ENCODE results near the gene LACTB.
"Not testable (repeated sequence)": the region's sequence is repeated elsewhere in the genome, so short reads cannot be mapped to it uniquely, and the experiment has no call there.

The LACTB gene

GRCh38 chr15:63085289-63085688 is 36.4 kb upstream of the LACTB start:
- Mint-ChIP-seq H3K36me3 (no peaks in the 10 kb centered on the region), H3K27ac (no peak overlapping the region)

DNA sequence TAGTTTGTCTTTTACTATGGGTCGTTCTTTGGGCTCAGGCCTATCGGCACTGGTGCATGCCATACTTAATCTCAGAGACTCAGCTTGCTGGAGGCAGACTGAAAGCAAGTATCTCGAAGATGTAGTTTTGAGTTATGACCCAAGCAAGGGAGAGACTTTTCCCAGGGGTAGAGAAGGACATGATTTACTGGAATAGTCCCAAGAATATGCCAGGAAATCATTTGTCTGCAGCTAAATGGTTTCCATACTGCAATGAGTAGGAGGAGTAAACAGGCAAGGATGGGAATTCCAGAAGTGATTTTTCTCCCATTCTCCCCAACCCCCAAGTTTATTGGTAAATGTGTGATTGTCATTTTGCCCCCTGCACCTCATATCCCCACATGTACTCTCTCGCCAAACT is 35.4 kb upstream of the LACTB start:
- no peaks in the 10 kb centered on the region for H3K36me3 Mint-ChIP-seq
- no peak overlapping the region for H3K27ac Mint-ChIP-seq
- no peaks in the 10 kb centered on the region for H3K4me1 Mint-ChIP-seq
- H3K4me3 Mint-ChIP-seq: no peak overlapping the region
- H3K9me3 Mint-ChIP-seq: no peaks in the 10 kb centered on the region
- no peaks in the 10 kb centered on the region for H3K27me3 Mint-ChIP-seq

More at GRCh38 chr15:63085289-63085688, 36.4 kb upstream of the LACTB start:
- Mint-ChIP-seq H3K9me3 (no peaks in the 10 kb centered on the region), H3K27me3 (no peaks in the 10 kb centered on the region), H3K4me1 (no peaks in the 10 kb centered on the region), H3K4me3 (no peak overlapping the region)

GRCh38 chr15:63086947-63087346 is 34.7 kb upstream of the LACTB start:
- H3K36me3 Mint-ChIP-seq: no peaks in the 10 kb centered on the region
- H3K9me3 Mint-ChIP-seq: no peaks in the 10 kb centered on the region
- H3K4me1 Mint-ChIP-seq: no peaks in the 10 kb centered on the region
- H3K4me3 Mint-ChIP-seq: no peak overlapping the region
- no peaks in the 10 kb centered on the region for H3K27me3 Mint-ChIP-seq
- H3K27ac Mint-ChIP-seq: no peak overlapping the region

- H3K27ac Mint-ChIP-seq: no peak overlapping the region
- H3K27me3 Mint-ChIP-seq: no peaks in the 10 kb centered on the region
- no peaks in the 10 kb centered on the region for H3K9me3 Mint-ChIP-seq
- H3K4me3 Mint-ChIP-seq: no peak overlapping the region
- H3K4me1 Mint-ChIP-seq: peaks cover 4% of the 10 kb centered on the region
- H3K36me3 Mint-ChIP-seq: no peaks in the 10 kb centered on the region
Observed at GRCh38 chr15:63088533-63089245, 33.0 kb upstream of the LACTB start.

DNA sequence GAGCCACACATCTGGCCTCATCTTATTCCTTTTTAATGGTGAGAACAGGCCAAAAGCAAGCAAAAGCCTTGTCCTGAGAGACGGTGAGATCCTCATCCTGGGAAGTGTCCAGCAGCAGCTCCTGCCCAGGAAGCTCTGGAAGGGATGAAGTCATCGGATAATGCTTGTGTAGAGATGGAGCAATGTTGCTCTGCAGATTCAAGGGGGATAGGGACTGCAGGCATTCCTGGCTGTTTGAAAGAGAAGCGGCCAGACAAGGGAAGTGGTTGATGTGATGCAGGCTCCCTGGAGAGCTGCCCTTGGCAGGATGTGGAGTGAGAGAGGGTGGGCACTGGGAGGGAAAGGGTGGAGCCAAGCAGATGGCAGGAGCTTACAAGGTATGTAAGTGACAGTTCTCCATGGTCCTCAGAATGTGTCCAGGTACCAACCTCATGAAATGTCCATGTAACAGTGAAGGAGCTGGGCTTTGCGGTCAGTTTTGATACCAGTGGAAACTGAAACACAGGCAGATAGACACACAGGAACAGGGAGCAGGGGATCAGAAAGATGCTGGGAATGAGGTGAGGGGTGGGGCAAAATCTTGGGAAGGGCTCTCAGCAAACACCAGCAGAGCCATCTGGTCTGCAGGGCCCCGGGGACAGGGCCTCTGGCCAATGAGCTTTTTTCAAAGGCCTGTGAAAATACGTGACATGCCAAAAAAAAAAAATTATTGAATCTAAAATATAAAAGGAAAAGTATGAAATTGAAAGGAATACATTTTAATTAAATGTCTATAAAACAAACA is 32.2 kb upstream of the LACTB start:
- Mint-ChIP-seq H3K4me3 (no peak overlapping the region), H3K27ac (no peak overlapping the region), H3K9me3 (no peaks in the 10 kb centered on the region), H3K27me3 (no peaks in the 10 kb centered on the region), H3K36me3 (no peaks in the 10 kb centered on the region), H3K4me1 (peaks cover 5% of the 10 kb centered on the region)

DNA sequence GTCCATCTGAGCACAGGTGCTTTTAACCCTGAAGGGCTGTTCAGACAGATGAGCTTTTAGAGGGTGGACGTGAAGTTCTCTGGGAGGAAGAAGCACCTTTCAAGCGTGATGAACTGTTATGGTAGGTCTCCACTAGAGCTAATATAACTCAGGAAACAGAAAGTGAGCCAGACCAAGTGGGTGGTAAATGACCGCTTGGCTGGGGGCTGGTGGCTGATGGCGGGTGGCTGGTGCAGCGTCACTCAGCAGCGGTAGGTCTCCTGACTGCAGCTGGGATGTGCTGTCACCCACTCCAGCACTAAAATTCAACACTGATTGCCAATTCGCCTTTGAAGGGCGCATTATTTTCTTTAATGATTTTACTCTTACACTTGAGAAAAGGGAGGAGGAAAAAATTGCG is 31.2 kb upstream of the LACTB start:
- H3K4me1 Mint-ChIP-seq: peaks cover 5% of the 10 kb centered on the region
- no peak overlapping the region for H3K27ac Mint-ChIP-seq
- H3K36me3 Mint-ChIP-seq: no peaks in the 10 kb centered on the region
- H3K9me3 Mint-ChIP-seq: no peaks in the 10 kb centered on the region
- no peak overlapping the region for H3K4me3 Mint-ChIP-seq
- H3K27me3 Mint-ChIP-seq: no peaks in the 10 kb centered on the region

- Mint-ChIP-seq H3K27ac (no peak overlapping the region), H3K36me3 (no peaks in the 10 kb centered on the region), H3K27me3 (no peaks in the 10 kb centered on the region), H3K4me3 (no peak overlapping the region), H3K4me1 (peaks cover 5% of the 10 kb centered on the region), H3K9me3 (no peaks in the 10 kb centered on the region)
Observed at GRCh38 chr15:63090887-63091286, 30.8 kb upstream of the LACTB start.

DNA sequence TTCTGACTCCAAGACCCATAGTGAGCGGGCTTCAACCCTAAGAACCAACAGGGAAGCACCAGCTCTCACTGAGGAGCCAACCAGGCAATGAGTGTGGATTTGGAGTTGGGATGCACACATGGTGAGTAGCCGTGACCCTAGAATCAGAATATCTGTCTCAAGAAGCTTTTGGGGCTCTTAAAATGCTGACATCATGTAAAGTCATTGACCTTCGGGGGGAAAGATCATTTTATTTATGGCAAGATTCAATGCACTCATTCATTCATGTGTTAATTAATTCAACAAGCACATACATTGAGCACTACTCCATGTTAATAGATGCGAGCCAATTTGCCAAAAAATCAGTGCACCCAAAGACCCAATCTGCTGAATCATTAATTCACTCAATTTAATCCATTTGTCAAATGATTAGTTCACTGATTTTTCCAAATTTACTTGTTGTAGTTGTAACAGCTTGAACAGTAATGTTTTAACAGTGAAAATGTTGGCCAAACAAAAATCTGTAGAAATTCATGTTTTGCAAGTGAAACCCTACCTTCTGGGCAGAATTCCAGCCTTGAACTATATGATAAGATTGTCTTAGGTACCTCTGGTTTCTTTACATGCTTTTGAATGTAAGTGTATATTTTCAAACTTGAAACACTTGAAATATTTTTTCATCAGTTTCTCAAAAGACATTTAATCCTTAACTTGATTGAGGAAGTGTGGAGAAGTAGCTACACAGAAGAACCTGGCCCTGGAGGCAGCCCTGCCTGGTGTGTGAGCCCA is 29.8 kb upstream of the LACTB start:
- Mint-ChIP-seq H3K27ac (no peak overlapping the region), H3K27me3 (no peaks in the 10 kb centered on the region), H3K4me3 (no peak overlapping the region), H3K4me1 (peaks cover 5% of the 10 kb centered on the region), H3K9me3 (no peaks in the 10 kb centered on the region), H3K36me3 (no peaks in the 10 kb centered on the region)

DNA sequence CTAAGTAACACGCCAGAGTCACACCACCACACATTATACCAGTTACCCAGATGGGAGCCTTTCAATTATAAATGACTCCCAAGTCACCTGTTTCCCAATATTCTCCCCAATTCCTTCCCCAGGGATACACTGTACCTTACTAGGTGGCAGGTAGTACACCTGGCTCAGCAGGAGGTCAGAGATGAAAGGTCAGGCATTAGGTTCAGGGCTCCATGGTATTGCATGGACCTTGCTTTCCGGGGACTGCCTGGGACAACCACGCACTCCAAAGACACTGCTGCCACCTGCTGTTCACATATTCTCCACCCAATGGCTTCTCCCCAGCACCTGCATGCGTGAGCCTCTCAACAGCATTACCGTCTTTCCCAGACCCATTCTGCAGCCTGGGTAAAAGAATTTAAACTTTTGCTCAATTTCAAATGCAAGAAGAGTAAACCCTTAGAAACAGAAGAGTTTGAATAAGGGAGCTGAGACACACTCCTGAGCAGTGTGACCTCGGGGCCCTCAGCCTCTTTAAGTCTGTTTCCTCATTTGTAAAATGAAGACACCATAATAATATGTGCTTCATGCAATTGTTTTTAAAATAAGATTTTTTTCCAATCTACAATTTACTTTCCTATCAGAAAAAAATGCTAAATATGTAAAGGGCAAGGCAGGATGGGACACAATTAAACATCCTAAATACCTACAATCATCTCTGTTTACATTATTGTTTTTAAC is 28.0 kb upstream of the LACTB start:
- Mint-ChIP-seq H3K27ac (no peak overlapping the region), H3K4me1 (peaks cover 5% of the 10 kb centered on the region), H3K9me3 (no peaks in the 10 kb centered on the region), H3K36me3 (no peaks in the 10 kb centered on the region), H3K27me3 (no peaks in the 10 kb centered on the region), H3K4me3 (no peak overlapping the region)

DNA sequence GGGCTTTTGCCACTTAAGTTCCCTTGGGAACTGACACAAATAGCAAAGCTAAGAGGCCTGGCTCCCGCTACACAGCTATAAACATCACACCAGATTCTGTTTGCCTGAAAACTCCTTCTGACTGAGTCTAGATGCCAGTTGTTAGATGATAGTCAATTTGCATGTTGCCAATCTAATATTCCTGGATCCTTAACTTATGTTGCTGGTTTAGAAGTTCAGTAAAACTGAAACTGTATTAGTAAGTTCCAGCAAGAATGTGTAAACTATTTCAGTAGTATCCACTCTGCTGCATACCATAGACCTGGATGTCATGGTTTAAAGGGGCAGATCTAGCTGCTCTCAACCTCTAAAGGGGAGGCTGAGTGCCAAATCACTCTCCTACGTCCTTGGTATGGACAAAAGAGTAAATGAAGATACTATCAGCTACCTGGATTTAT is 27.1 kb upstream of the LACTB start:
- Mint-ChIP-seq H3K27ac (no peak overlapping the region), H3K4me3 (no peak overlapping the region), H3K27me3 (no peaks in the 10 kb centered on the region), H3K36me3 (no peaks in the 10 kb centered on the region), H3K9me3 (no peaks in the 10 kb centered on the region), H3K4me1 (peaks cover 5% of the 10 kb centered on the region)

- Mint-ChIP-seq H3K4me3 (no peak overlapping the region), H3K4me1 (peaks cover 5% of the 10 kb centered on the region), H3K36me3 (no peaks in the 10 kb centered on the region), H3K27me3 (no peaks in the 10 kb centered on the region), H3K27ac (no peak overlapping the region), H3K9me3 (no peaks in the 10 kb centered on the region)
Observed at GRCh38 chr15:63096178-63096577, 25.5 kb upstream of the LACTB start.

- not testable (repeated sequence) for H3K36me3 Mint-ChIP-seq, H3K9me3 Mint-ChIP-seq, H3K27ac Mint-ChIP-seq, H3K27me3 Mint-ChIP-seq, H3K4me1 Mint-ChIP-seq, H3K4me3 Mint-ChIP-seq
Observed at GRCh38 chr15:63098901-63099300, 22.8 kb upstream of the LACTB start.

GRCh38 chr15:63099581-63099980 is 22.1 kb upstream of the LACTB start:
- not testable (repeated sequence) for H3K27me3 Mint-ChIP-seq, H3K9me3 Mint-ChIP-seq, H3K4me1 Mint-ChIP-seq, H3K36me3 Mint-ChIP-seq, H3K4me3 Mint-ChIP-seq
- peak overlapping the region; percentile 35 for H3K27ac Mint-ChIP-seq

DNA sequence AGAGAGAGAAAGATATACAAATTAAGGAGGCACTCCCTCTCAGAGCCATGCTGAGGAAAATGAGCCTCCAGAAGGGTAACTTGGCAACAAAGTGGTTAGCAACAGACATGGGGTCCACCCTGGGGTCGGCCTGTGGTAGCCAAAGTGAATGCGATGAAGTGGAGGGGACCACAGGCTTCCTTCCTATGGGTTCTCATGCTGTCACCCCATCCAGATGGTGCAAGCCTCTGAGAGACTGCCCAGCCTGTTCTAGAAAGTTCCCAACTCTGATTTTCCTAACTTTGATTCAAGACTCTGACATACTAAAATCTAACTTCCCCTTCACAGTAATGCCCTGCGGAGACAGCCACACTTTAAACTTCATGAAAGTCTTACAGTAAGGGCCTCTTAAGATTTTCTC is 18.2 kb upstream of the LACTB start:
- H3K27me3 Mint-ChIP-seq: peaks cover 2% of the 10 kb centered on the region
- H3K36me3 Mint-ChIP-seq: no peaks in the 10 kb centered on the region
- no peaks in the 10 kb centered on the region for H3K4me1 Mint-ChIP-seq
- no peak overlapping the region for H3K27ac Mint-ChIP-seq
- no peak overlapping the region for H3K4me3 Mint-ChIP-seq
- H3K9me3 Mint-ChIP-seq: no peaks in the 10 kb centered on the region

DNA sequence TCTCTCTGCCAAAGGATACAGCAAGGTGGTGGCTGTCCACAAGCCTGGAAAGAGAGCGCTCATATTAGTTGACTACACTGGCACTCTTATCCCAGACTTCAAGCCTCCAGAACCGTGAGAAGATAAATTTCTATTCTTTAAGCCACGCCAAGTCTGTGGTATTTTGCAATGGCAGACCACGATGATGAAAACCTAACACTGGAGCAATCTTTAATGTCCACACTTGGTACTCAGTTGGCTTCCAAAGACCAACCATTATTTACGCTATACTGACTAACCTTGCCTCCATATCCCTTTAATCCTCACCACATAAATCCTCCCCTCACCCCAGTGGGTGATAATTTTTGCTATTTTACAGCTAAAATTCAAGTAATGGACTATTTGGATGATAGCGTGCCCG is 16.9 kb upstream of the LACTB start:
- Mint-ChIP-seq H3K36me3 (no peaks in the 10 kb centered on the region), H3K27me3 (peaks cover 2% of the 10 kb centered on the region), H3K27ac (no peak overlapping the region), H3K4me3 (no peak overlapping the region), H3K9me3 (no peaks in the 10 kb centered on the region), H3K4me1 (no peaks in the 10 kb centered on the region)
